ENCODE results near the gene RGS7.

- TF ChIP-seq ZNF24 (IDR thresholded peaks at IDR 0.05) (no peak), CTCF (IDR thresholded peaks at IDR 0.05 in 2 of 3, conservative IDR thresholded peaks at IDR 0.05 in 1 of 3; ENCODE audit: control insufficient read depth in 2 of 3, extremely low read depth in 1 of 3, insufficient read depth in 1 of 3, low read depth in 3 of 3, low read length in 3 of 3) (no peak), TCF7 (IDR thresholded peaks at IDR 0.05; ENCODE audit: borderline replicate concordance) (no peak), SIN3A (IDR thresholded peaks at IDR 0.05; ENCODE audit: low read depth, low read length) (no peak), CHD4 (IDR thresholded peaks at IDR 0.05) (no peak), ZNF207 (IDR thresholded peaks at IDR 0.05; ENCODE audit: borderline replicate concordance) (no peak), KDM1A (IDR thresholded peaks at IDR 0.05; ENCODE audit: borderline replicate concordance) (no peak)
These were observed 442.5 kb downstream of the RGS7 start for GRCh38 chr1:240914506-240914905.

Data from GM12878 (cell line).